K562 (cell line): ENCODE data around the gene TBC1D17. TPM values are rescaled to one million over a fixed set of nuclear protein-coding genes. Genes with fewer than 3 reads are reported as not detected.

Experiments used
- ASH1L ChIP-seq: fragments of 450-650 bp; IDR thresholded peaks from 2 replicates; pipeline ENCODE4 v1.6.1; 2018; ENCODE audit warnings: borderline replicate concordance, mild to moderate bottlenecking, low read depth; ENCODE audit not compliant: partially characterized antibody
- BRCA1 ChIP-seq, 2 experiments: fragments of 450-650 bp in 1 of 2; sonication (generic) in 1 of 2; formaldehyde crosslinking in 1 of 2; IDR thresholded peaks; 2 replicates each; pipeline versions ENCODE4 v1.5.0 to v1.6.1; 2017 to 2020; ENCODE audit warnings: mild to moderate bottlenecking in 1 of 2, missing genetic modification reagents in 1 of 2
- CHD1 ChIP-seq: fragments of 200-600 bp; sonication (generic); IDR thresholded peaks from one replicate; pipeline ENCODE4 v1.6.1; 2012; ENCODE audit warnings: mild to moderate bottlenecking, moderate library complexity, low read length, inconsistent platforms
- CREB5 ChIP-seq: fragments of 250-450 bp; sonication (Bioruptor Pico); IDR thresholded peaks from 2 replicates; pipeline ENCODE4 v1.5.0; 2020; ENCODE audit warnings: mild to moderate bottlenecking
- E2F6 ChIP-seq, 2 experiments: IDR thresholded peaks; 2 replicates each; pipeline ENCODE4 v1.6.1; 2011; ENCODE audit warnings: borderline replicate concordance in 1 of 2, control low read depth in 1 of 2, low read depth in 1 of 2, low read length in 1 of 2, mild to moderate bottlenecking in 1 of 2, mixed read lengths in 1 of 2, moderate library complexity in 1 of 2; ENCODE audit not compliant: insufficient read depth in 1 of 2, insufficient read length in 1 of 2, poor library complexity in 1 of 2, severe bottlenecking in 1 of 2; ENCODE audit errors: extremely low read depth in 1 of 2
- ETV6 ChIP-seq, 3 experiments: fragments of 150-350 bp in 1 of 3; sonication (generic) in 1 of 3; formaldehyde crosslinking in 1 of 3; IDR thresholded peaks; 2 replicates each; pipeline versions ENCODE4 v1.6.1 to v1.8.0; 2014 to 2022; ENCODE audit warnings: borderline replicate concordance in 2 of 3, low read depth in 2 of 3, antibody characterized with exemption in 1 of 3, low read length in 1 of 3, mild to moderate bottlenecking in 1 of 3, missing genetic modification reagents in 1 of 3
- GABPA ChIP-seq: fragments of 200-800 bp; sonication (Bioruptor generic); conservative IDR thresholded peaks from 2 replicates; pipeline ENCODE4 v1.6.1; 2016; ENCODE audit warnings: low read depth, missing genetic modification characterization, missing compliant biosample characterization
- GATA2 ChIP-seq: sonication (generic); formaldehyde crosslinking; IDR thresholded peaks from 2 replicates; pipeline ENCODE4 v1.4.0; 2020; ENCODE audit warnings: mild to moderate bottlenecking, missing genetic modification reagents
- GTF2E2 ChIP-seq: fragments of 200-800 bp; sonication (Bioruptor generic); IDR thresholded peaks from 2 replicates; pipeline ENCODE4 v1.6.1; 2016; ENCODE audit warnings: missing genetic modification characterization, missing compliant biosample characterization
- KDM2B ChIP-seq: fragments of 250-450 bp; sonication (Bioruptor Pico); IDR thresholded peaks from 2 replicates; pipeline ENCODE4 v1.8.0; 2021; ENCODE audit warnings: mild to moderate bottlenecking, moderate library complexity
- MAFG ChIP-seq: fragments of 450-650 bp; conservative IDR thresholded peaks from 2 replicates; pipeline ENCODE4 v1.6.1; 2016; ENCODE audit warnings: missing genetic modification characterization, missing compliant biosample characterization
- MEF2D ChIP-seq: conservative IDR thresholded peaks from 2 replicates; pipeline ENCODE4 v1.6.1; 2016; ENCODE audit warnings: low read depth, missing genetic modification characterization, missing compliant biosample characterization
- NFIC ChIP-seq: fragments of 450-650 bp; IDR thresholded peaks from 2 replicates; pipeline ENCODE4 v1.6.1; 2017; ENCODE audit warnings: mild to moderate bottlenecking, inconsistent platforms
- POLR2G ChIP-seq: fragments of 200-400 bp; formaldehyde crosslinking; IDR thresholded peaks from 2 replicates; pipeline ENCODE4 v1.6.1; 2017; ENCODE audit warnings: low read depth, mild to moderate bottlenecking, antibody characterized with exemption, low read length, moderate library complexity
- POLR3A ChIP-seq: IDR thresholded peaks from 2 replicates; pipeline ENCODE4 v1.6.1; 2011; ENCODE audit warnings: borderline replicate concordance, mild to moderate bottlenecking, moderate library complexity; ENCODE audit not compliant: insufficient read length, insufficient read depth; ENCODE audit errors: extremely low read depth
- PURB ChIP-seq: sonication (generic); formaldehyde crosslinking; IDR thresholded peaks from 2 replicates; pipeline ENCODE4 v1.9.0; 2021; ENCODE audit warnings: low read depth, mild to moderate bottlenecking, missing genetic modification reagents
- RBM14 ChIP-seq: fragments of 200-400 bp; formaldehyde crosslinking; IDR thresholded peaks from 2 replicates; pipeline ENCODE4 v1.6.1; 2018; ENCODE audit warnings: low read depth, mild to moderate bottlenecking, low read length, moderate library complexity, borderline replicate concordance; ENCODE audit not compliant: insufficient read depth
- SMARCC2 ChIP-seq: fragments of 450-650 bp; IDR thresholded peaks from 2 replicates; pipeline ENCODE4 v1.6.1; 2017; ENCODE audit warnings: antibody characterized with exemption, moderate library complexity, mild to moderate bottlenecking, low read depth
- SOX6 ChIP-seq: fragments of 450-650 bp; IDR thresholded peaks from 2 replicates; pipeline ENCODE4 v1.6.1; 2014; ENCODE audit warnings: mild to moderate bottlenecking
- ZEB2 ChIP-seq: fragments of 450-650 bp; IDR thresholded peaks from 2 replicates; pipeline ENCODE4 v1.6.1; 2016
- ZNF175 ChIP-seq: fragments of 200-800 bp; sonication (Bioruptor generic); IDR thresholded peaks from 2 replicates; pipeline ENCODE4 v1.6.1; 2016; ENCODE audit warnings: low read depth, mild to moderate bottlenecking, missing genetic modification characterization, missing compliant biosample characterization
- ZNF589 ChIP-seq: fragments of 200-800 bp; sonication (Bioruptor generic); IDR thresholded peaks from 2 replicates; pipeline ENCODE4 v1.6.1; 2016; ENCODE audit warnings: low read depth, missing genetic modification characterization, missing compliant biosample characterization
- ZNF717 ChIP-seq: fragments of 250-450 bp; sonication (Bioruptor Pico); IDR thresholded peaks from 2 replicates; pipeline ENCODE4 v1.5.0; 2021
- ZZZ3 ChIP-seq: fragments of 450-650 bp; IDR thresholded peaks from 2 replicates; pipeline ENCODE4 v1.6.1; 2016; ENCODE audit warnings: antibody characterized with exemption, mild to moderate bottlenecking, moderate library complexity
- polyA plus RNA-seq, 8 experiments: library from polyadenylated mRNA; depleted of rRNA in 4 of 8; stranded (reverse) in 5 of 8; unstranded in 3 of 8; fragments of >200 nt; fragmentation: Nextera tagmentation in 2 of 8; fragmentation: Illumina TruSeq in 1 of 8; extraction: Ambion mirVana in 2 of 8; extraction: Trizol in 1 of 8; gene quantifications; 2 replicates each; pipeline versions ENCODE4 v1.2.1 to v1.2.3, GENCODE V29; 2011 to 2014; ENCODE audit warnings: inconsistent platforms in 1 of 8, missing spikeins in 1 of 8
- total RNA-seq, 7 experiments: library from RNA; depleted of rRNA in 6 of 7; stranded (reverse); fragments of >200 nt in 6 of 7; fragmentation: Illumina TruSeq in 2 of 7; extraction: Trizol in 2 of 7; gene quantifications; 2 replicates each; pipeline versions ENCODE4 v1.2.1 to v1.2.3, GENCODE V29; 2011 to 2021; ENCODE audit warnings: low replicate concordance in 1 of 7
- TF ChIP-seq, protein P1 (sequence below): sonication (generic); formaldehyde crosslinking; IDR thresholded peaks from 2 replicates; pipeline ENCODE4 v1.8.0; 2023; ENCODE audit warnings: mild to moderate bottlenecking, missing genetic modification reagents

TBC1D17 gene
- total and polyA plus RNA-seq, 9 of the 15 experiments (the other 6 are each of a cell fraction or from before 2014, with no cell fraction given): 0.42 to 16.0 (median 3.8) TPM

GRCh38 chr19:49929121-49929610 lies 51.7 kb downstream of the TBC1D17 start, which contains the start of the genes ATF5 and NUP62 (continued):
- TF ChIP-seq GATA2 (no peak), RBM14 (0 out of 2 replicates have a peak, but pooled peaks have one; percentile 77), GABPA (no peak; the same call in none of the 2 replicates), KDM2B (no peak), CHD1 (no peak), MEF2D (tag) (no peak), ZNF589 (CRISPR knock-in tag) (no peak; the same call in 1 of the 2 replicates), ZNF717 (CRISPR knock-in tag) (0 out of 2 replicates have a peak, but pooled peaks have one; percentile 61), POLR2G (peak; percentile 100), NFIC (no peak; the same call in 1 of the 2 replicates), ASH1L (no peak), SMARCC2 (no peak), SOX6 (0 out of 2 replicates have a peak, but pooled peaks have one; percentile 30), MAFG (tag) (no peak), POLR3A (no peak), GTF2E2 (peak; percentile 97), CREB5 (CRISPR knock-in tag) (no peak), PURB (CRISPR knock-in tag) (no peak), E2F6 (IDR thresholded peaks at IDR 0.05; ENCODE audit: borderline replicate concordance in 1 of 2, extremely low read depth in 1 of 2, insufficient read depth in 1 of 2, insufficient read length in 1 of 2, low read depth in 1 of 2, low read length in 1 of 2, poor library complexity in 1 of 2, severe bottlenecking in 1 of 2) (peak; percentile 98 to 99), ETV6 (IDR thresholded peaks at IDR 0.05; ENCODE audit: borderline replicate concordance in 1 of 2, low read depth in 2 of 2, low read length in 1 of 2) (no peak), ETV6 (CRISPR knock-in tag; IDR thresholded peaks at IDR 0.05; ENCODE audit: borderline replicate concordance) (no peak), ZEB2 (no peak), ZNF175 (peak; percentile 35; the same call in 1 of the 2 replicates), BRCA1 (IDR thresholded peaks at IDR 0.05) (no peak), BRCA1 (CRISPR knock-in tag; IDR thresholded peaks at IDR 0.05) (peak; percentile 59; the same call in 1 of the 2 replicates), ZZZ3 (no peak; the same call in 1 of the 2 replicates)
- TF ChIP-seq, protein P1, sequence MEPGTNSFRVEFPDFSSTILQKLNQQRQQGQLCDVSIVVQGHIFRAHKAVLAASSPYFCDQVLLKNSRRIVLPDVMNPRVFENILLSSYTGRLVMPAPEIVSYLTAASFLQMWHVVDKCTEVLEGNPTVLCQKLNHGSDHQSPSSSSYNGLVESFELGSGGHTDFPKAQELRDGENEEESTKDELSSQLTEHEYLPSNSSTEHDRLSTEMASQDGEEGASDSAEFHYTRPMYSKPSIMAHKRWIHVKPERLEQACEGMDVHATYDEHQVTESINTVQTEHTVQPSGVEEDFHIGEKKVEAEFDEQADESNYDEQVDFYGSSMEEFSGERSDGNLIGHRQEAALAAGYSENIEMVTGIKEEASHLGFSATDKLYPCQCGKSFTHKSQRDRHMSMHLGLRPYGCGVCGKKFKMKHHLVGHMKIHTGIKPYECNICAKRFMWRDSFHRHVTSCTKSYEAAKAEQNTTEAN (CRISPR knock-in tag): peak; percentile 47; the same call in 1 of the 2 replicates
